Kidney (tissue), 14 donors: ENCODE measurements around the gene HIGD2A. TPM values are rescaled to one million over a fixed set of nuclear protein-coding genes. Genes with fewer than 3 reads are reported as not detected.

Source experiments
- DNase-seq, 5 donors: peaks; one replicate each; pipeline ENCODE4 v3.0.0-alpha.2; 2013 to 2020
- FAIRE-seq: peaks from 2 replicates; lab custom pipeline; 2012; peaks lifted over from hg19 to GRCh38; lab: Jason Lieb, UNC
- H3K27ac ChIP-seq, 2 donors: one replicate each; pipeline ENCODE4 v1.7.0; 2013; ENCODE audit warnings: low read depth in 2 of 2, low read length in 2 of 2, inconsistent platforms in 1 of 2
- H3K27me3 ChIP-seq: one replicate; pipeline ENCODE4 v1.7.1; 2013; ENCODE audit warnings: low read length, inconsistent platforms; ENCODE audit not compliant: control insufficient read depth, insufficient read depth
- H3K36me3 ChIP-seq, 3 donors: one replicate each; pipeline versions ENCODE4 v1.7.0 to v1.7.1; 2013; ENCODE audit warnings: low read length in 3 of 3, control low read depth in 1 of 3, inconsistent platforms in 1 of 3; ENCODE audit not compliant: insufficient read depth in 3 of 3, control insufficient read depth in 2 of 3
- H3K4me1 ChIP-seq, 3 donors: one replicate each; pipeline versions ENCODE4 v1.7.0 to v1.7.1; 2013; ENCODE audit warnings: low read length in 3 of 3, inconsistent platforms in 1 of 3, low read depth in 1 of 3; ENCODE audit not compliant: control insufficient read depth in 2 of 3, insufficient read depth in 2 of 3
- H3K4me3 ChIP-seq, 3 donors: one replicate each; pipeline versions ENCODE4 v1.7.0 to v1.8.1; 2013; ENCODE audit warnings: low read length in 3 of 3, control low read depth in 1 of 3, inconsistent platforms in 1 of 3
- H3K9ac ChIP-seq, 3 donors: one replicate each; pipeline versions ENCODE4 v1.7.0 to v1.7.1; 2013; ENCODE audit warnings: low read length in 3 of 3, control low read depth in 1 of 3, inconsistent platforms in 1 of 3
- H3K9me3 ChIP-seq, 3 donors: one replicate each; pipeline versions ENCODE4 v1.7.0 to v1.7.1; 2013; ENCODE audit warnings: low read length in 3 of 3, control low read depth in 1 of 3, inconsistent platforms in 1 of 3; ENCODE audit not compliant: control insufficient read depth in 2 of 3, insufficient read depth in 1 of 3
- CTCF ChIP-seq: IDR thresholded peaks from 3 replicates; pipeline ENCODE4 v1.5.1; 2012; ENCODE audit warnings: mild to moderate bottlenecking, moderate library complexity, borderline replicate concordance; ENCODE audit not compliant: insufficient read depth; ENCODE audit errors: extremely low read depth
- intact Hi-C: fragments of 100-400 bp; cut with DNase I; formaldehyde crosslinking; loops from one replicate; pipeline ENCODE4 v1.11.1; 2022
- polyA plus RNA-seq: library from polyadenylated mRNA; stranded (reverse); fragments of 350-450 nt; fragmentation: Illumina TruSeq; extraction: RNeasy Lipid Tissue Mini Kit (QIAGEN cat#74804); gene quantifications from one replicate; pipeline ENCODE4 v1.2.3, GENCODE V29; 2014; ENCODE audit warnings: low read depth, low replicate concordance; ENCODE audit not compliant: insufficient read depth
- total RNA-seq: library from RNA; stranded (reverse); fragmentation: NEBNext Ultra II Directional; extraction: Animal tissue kit (Norgen Biotek cat#: 25700); gene quantifications from one replicate; pipeline ENCODE4 v1.2.1, GENCODE V29; 2021
- donor health status: control.
- donor health status: control.
- donor health status: control.
- donor health status: control.
- donor health status: control.
- donor health status: DM: yes; HTN: yes; CAD: no.
- donor health status: Normal renal cell carcinoma (clear cell type).

The HIGD2A gene
- total and polyA plus RNA-seq, 2 donors from 2014 or later: 105 to 344 TPM

GRCh38 chr5:176394881-176395675 is 6.5 kb downstream of the HIGD2A start:
- Histone ChIP-seq H3K27ac (no peak overlapping the region), H3K27me3 (no peaks in the 10 kb centered on the region), H3K4me3 (no peak overlapping the region), H3K9ac (no peak overlapping the region), H3K9me3 (no peaks in the 10 kb centered on the region), H3K36me3 (peaks cover 0 to 30% (median 17%) of the 10 kb centered on the region in 3 donors), H3K4me1 (peaks cover 0 to 4% (median 0%) of the 10 kb centered on the region in 3 donors)
- intact Hi-C loops: no loop called here
- DNase-seq (peak in 1 of 5 donors; percentile 36), FAIRE-seq (no peak)
- no peak for TF ChIP-seq CTCF

- no peak overlapping the region for H3K4me3 ChIP-seq
- H3K36me3 ChIP-seq: peaks cover 0 to 23% (median 15%) of the 10 kb centered on the region in 3 donors
- peaks cover 0 to 4% (median 0%) of the 10 kb centered on the region in 3 donors for H3K4me1 ChIP-seq
- FAIRE-seq: no peak
- DNase-seq: peak in 2 of 5 donors; percentile 19 to 37
- H3K9ac ChIP-seq: no peak overlapping the region
- H3K27ac ChIP-seq: no peak overlapping the region
- intact Hi-C loops: no loop called here
- no peaks in the 10 kb centered on the region for H3K27me3 ChIP-seq
- no peak for TF ChIP-seq CTCF
- no peaks in the 10 kb centered on the region for H3K9me3 ChIP-seq
Observed at GRCh38 chr5:176396330-176396729, 7.8 kb downstream of the HIGD2A start.

GRCh38 chr5:176397736-176398420 is 9.3 kb downstream of the HIGD2A start:
- FAIRE-seq (no peak), DNase-seq (no peak)
- no peak overlapping the region for H3K27ac ChIP-seq
- no peaks in the 10 kb centered on the region for H3K9me3 ChIP-seq
- TF ChIP-seq CTCF: no peak
- H3K4me1 ChIP-seq: peaks cover 0 to 4% (median 0%) of the 10 kb centered on the region in 3 donors
- peaks cover 0 to 13% (median 11%) of the 10 kb centered on the region in 3 donors for H3K36me3 ChIP-seq
- H3K4me3 ChIP-seq: no peak overlapping the region
- intact Hi-C loops: no loop called here
- H3K27me3 ChIP-seq: no peaks in the 10 kb centered on the region
- H3K9ac ChIP-seq: no peak overlapping the region
